OCI-LY3 (cell line): ENCODE data around the gene MAP2K3.

Experiments
- H2AFZ ChIP-seq: fragments of 200-600, 300-600 bp; shearing (Covaris generic); 2 replicates; pipeline ENCODE4 v1.6.0; 2014; ENCODE audit warnings: antibody characterized with exemption, low read depth, low read length
- H3K27ac ChIP-seq: fragments of 200-600, 300-600 bp; sonication (generic); 2 replicates; pipeline ENCODE4 v1.5.1; 2014; ENCODE audit warnings: mild to moderate bottlenecking, low read length, moderate library complexity, mixed read lengths
- H3K27me3 ChIP-seq: fragments of 200-600, 300-600 bp; sonication (generic); 2 replicates; pipeline ENCODE4 v1.6.1; 2014; ENCODE audit warnings: low read depth, low read length, mixed read lengths
- H3K36me3 ChIP-seq: fragments of 200-600, 300-600 bp; sonication (generic); replicated peaks from 2 replicates; pipeline ENCODE3; 2014; ENCODE audit warnings: low read depth, low read length, mixed read lengths
- H3K4me1 ChIP-seq: fragments of 300-600, 200-600 bp; sonication (generic); 2 replicates; pipeline ENCODE4 v1.6.1; 2014; ENCODE audit warnings: low read length, mixed read lengths
- H3K4me2 ChIP-seq: fragments of 200-600, 300-600 bp; sonication (generic); 2 replicates; pipeline ENCODE4 v1.6.1; 2014; ENCODE audit warnings: low read length, mixed read lengths
- H3K4me3 ChIP-seq: fragments of 300-600, 200-600 bp; sonication (generic); 2 replicates; pipeline ENCODE4 v1.5.1; 2014; ENCODE audit warnings: antibody characterized with exemption, mild to moderate bottlenecking, low read length, moderate library complexity
- H3K79me2 ChIP-seq: fragments of 300-600, 200-600 bp; shearing (Covaris generic); 2 replicates; pipeline ENCODE4 v1.6.1; 2014; ENCODE audit warnings: mild to moderate bottlenecking, low read length, mixed read lengths
- H3K9ac ChIP-seq: fragments of 300-600, 200-600 bp; shearing (Covaris generic); 2 replicates; pipeline ENCODE4 v1.6.0; 2014; ENCODE audit warnings: mild to moderate bottlenecking, low read length, moderate library complexity
- H3K9me3 ChIP-seq: fragments of 200-600, 300-600 bp; shearing (Covaris generic); 2 replicates; pipeline ENCODE4 v1.6.1; 2014; ENCODE audit warnings: low read length, mixed read lengths; ENCODE audit not compliant: insufficient read depth
- H4K20me1 ChIP-seq: fragments of 200-600, 300-600 bp; sonication (generic); 2 replicates; pipeline ENCODE4 v1.6.1; 2016; ENCODE audit warnings: low read length, mixed read lengths; ENCODE audit not compliant: insufficient read depth
- CTCF ChIP-seq: fragments of 200-600, 300-600 bp; sonication (generic); IDR thresholded peaks from 2 replicates; pipeline ENCODE4 v1.5.1; 2014; ENCODE audit warnings: antibody characterized with exemption, low read length, low read depth
- EZH2phosphoT487 ChIP-seq: fragments of 200-600 bp; shearing (Covaris generic); IDR thresholded peaks from 2 replicates; pipeline ENCODE4 v1.6.1; 2018; ENCODE audit warnings: antibody characterized with exemption, mixed run types, low read depth

The MAP2K3 gene

GRCh38 chr17:21354796-21355385 is 70.4 kb downstream of the MAP2K3 start:
- H3K9me3 ChIP-seq: no peaks in the 10 kb centered on the region
- H3K27ac ChIP-seq: no peak overlapping the region
- no peak overlapping the region for H3K9ac ChIP-seq
- H3K36me3 ChIP-seq: no peaks in the 10 kb centered on the region
- H3K79me2 ChIP-seq: no peaks in the 10 kb centered on the region
- H3K4me2 ChIP-seq: no peak overlapping the region
- H4K20me1 ChIP-seq: no peaks in the 10 kb centered on the region
- no peaks in the 10 kb centered on the region for H3K4me1 ChIP-seq
- no peak overlapping the region for H3K4me3 ChIP-seq
- no peak for TF ChIP-seq CTCF
- no peak for TF ChIP-seq EZH2phosphoT487
- no peak overlapping the region for H2AFZ ChIP-seq
- H3K27me3 ChIP-seq: no peaks in the 10 kb centered on the region

- no peak for TF ChIP-seq CTCF
- TF ChIP-seq EZH2phosphoT487: no peak
- Histone ChIP-seq H2AFZ (no peak overlapping the region), H3K27ac (no peak overlapping the region), H3K27me3 (no peaks in the 10 kb centered on the region), H3K4me2 (no peak overlapping the region), H3K9ac (no peak overlapping the region), H3K79me2 (no peaks in the 10 kb centered on the region), H3K4me3 (no peak overlapping the region), H3K9me3 (no peaks in the 10 kb centered on the region), H4K20me1 (no peaks in the 10 kb centered on the region), H3K4me1 (no peaks in the 10 kb centered on the region), H3K36me3 (no peaks in the 10 kb centered on the region)
Observed at GRCh38 chr17:21355586-21355985, 71.1 kb downstream of the MAP2K3 start.

GRCh38 chr17:21356537-21357127 is 72.1 kb downstream of the MAP2K3 start:
- Histone ChIP-seq H3K27ac (no peak overlapping the region), H3K27me3 (no peaks in the 10 kb centered on the region), H3K79me2 (no peaks in the 10 kb centered on the region), H4K20me1 (no peaks in the 10 kb centered on the region), H3K36me3 (no peaks in the 10 kb centered on the region), H3K4me2 (no peak overlapping the region), H3K9me3 (no peaks in the 10 kb centered on the region), H3K4me3 (no peak overlapping the region), H3K4me1 (no peaks in the 10 kb centered on the region), H2AFZ (no peak overlapping the region), H3K9ac (no peak overlapping the region)
- TF ChIP-seq EZH2phosphoT487: no peak
- TF ChIP-seq CTCF: no peak

- Histone ChIP-seq H3K79me2 (no peaks in the 10 kb centered on the region), H3K27ac (no peak overlapping the region), H3K4me3 (no peak overlapping the region), H3K27me3 (no peaks in the 10 kb centered on the region), H3K4me2 (no peak overlapping the region), H3K4me1 (no peaks in the 10 kb centered on the region), H3K9me3 (no peaks in the 10 kb centered on the region), H3K9ac (no peak overlapping the region), H2AFZ (no peak overlapping the region), H3K36me3 (no peaks in the 10 kb centered on the region), H4K20me1 (no peaks in the 10 kb centered on the region)
- TF ChIP-seq EZH2phosphoT487: no peak
- TF ChIP-seq CTCF: no peak
Observed at GRCh38 chr17:21357281-21357680, 72.8 kb downstream of the MAP2K3 start.
